Fibroblast of skin of left quadriceps (primary cell): ENCODE results near the gene ZBTB39.
"Not testable (repeated sequence)": the region's sequence is repeated elsewhere in the genome, so short reads cannot be mapped to it uniquely, and the experiment has no call there.

Source experiments
- DNase-seq, 2 experiments: peaks; one replicate each; pipeline ENCODE4 v3.0.0-alpha.2; 2013; ENCODE audit warnings: low read depth in 2 of 2

Gene ZBTB39

DNA sequence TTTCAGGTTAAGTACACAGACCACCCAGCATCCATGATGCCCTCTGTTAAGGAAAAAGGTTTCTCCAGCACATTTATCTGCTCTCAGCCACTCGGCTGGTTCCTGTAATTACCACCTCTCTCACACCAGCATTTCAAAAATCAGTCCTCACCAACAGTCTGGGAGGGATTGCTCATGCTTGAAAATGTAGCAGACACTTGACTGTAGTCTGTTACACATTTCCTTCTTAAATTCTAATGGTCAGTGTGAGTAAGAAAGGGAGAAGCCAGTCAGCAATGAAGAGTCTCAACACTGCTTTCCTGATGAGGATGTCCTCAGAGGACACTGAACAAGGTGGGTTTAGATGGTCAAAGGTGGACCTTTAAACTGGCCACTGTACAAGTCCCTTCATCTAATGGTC lies 6.0 kb downstream of the ZBTB39 start:
- no peak for DNase-seq

GRCh38 chr12:56999456-56999855 lies 6.9 kb downstream of the ZBTB39 start:
- DNase-seq, result no peak

- no peak for DNase-seq
Measured at GRCh38 chr12:56998981-56999380, 7.4 kb downstream of the ZBTB39 start.

- DNase-seq, result no peak
Measured at GRCh38 chr12:56998316-56998715, 8.0 kb downstream of the ZBTB39 start.

DNA sequence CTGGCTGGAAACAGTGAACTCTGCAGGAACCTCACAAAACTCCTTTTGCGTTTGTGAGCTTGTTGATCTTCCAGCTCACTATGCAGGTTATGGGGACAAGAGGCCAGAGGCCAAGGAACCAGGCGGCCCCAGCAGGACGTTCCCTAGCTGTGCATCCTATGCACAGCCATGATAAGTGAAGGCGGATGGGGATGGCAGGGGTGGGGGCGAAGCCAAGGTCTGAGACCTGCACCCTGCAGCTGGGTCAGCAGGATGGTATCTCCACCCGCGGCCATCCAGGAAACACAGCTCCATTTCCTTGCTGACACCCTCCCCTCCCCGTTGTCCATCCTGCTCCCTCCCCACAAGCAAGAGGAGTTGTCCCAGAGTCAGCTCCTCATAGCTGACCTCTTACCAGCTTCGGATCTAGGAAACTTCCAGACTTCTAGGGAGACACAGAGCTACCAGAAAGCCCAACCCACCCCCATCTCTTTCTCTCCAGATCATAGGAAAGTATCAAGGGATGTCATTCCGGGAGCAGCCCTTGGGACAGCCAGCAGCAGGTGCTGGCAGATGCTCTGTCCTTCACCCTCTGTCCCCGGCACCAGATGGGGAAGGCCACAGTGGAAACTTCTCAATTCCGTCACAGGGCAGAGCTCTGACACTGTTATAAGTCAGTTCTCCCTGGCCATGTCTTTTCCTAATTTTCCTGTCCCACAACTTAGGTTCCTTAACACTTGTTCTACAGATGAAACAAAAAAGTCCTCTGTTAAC lies 9.4 kb downstream of the ZBTB39 start:
- no peak for DNase-seq

- no peak for DNase-seq
Measured at GRCh38 chr12:56995930-56996496, 10.3 kb downstream of the ZBTB39 start.

GRCh38 chr12:56995201-56995929 lies 11.0 kb downstream of the ZBTB39 start:
- DNase-seq, result no peak

DNA sequence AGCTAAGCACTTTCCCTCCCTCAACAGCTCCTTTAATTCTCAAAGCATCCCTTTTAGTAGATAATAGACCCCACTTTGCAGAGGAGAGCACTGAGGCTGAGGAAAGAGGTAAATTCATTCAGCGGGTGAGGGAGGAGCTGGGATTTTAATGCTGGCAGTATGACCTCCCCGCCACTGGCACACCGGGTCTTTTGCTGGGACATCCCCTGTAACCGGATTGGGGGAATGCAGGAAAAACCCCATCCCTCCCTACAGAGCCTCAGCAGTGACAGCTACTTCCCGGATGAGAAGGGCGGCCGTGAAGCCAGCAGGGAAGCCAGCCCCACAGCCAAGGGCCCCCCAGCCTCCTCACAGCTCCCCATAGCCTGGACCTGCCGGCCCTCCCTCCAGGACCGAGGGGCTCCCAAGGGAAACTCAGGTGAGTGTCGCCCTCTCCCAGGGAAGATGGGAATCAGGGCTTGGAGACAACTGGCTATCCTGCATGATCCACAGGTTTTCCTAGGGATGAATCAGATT lies 12.1 kb downstream of the ZBTB39 start:
- DNase-seq, result no peak

GRCh38 chr12:56993346-56993745 lies 13.0 kb downstream of the ZBTB39 start:
- no peak for DNase-seq

DNA sequence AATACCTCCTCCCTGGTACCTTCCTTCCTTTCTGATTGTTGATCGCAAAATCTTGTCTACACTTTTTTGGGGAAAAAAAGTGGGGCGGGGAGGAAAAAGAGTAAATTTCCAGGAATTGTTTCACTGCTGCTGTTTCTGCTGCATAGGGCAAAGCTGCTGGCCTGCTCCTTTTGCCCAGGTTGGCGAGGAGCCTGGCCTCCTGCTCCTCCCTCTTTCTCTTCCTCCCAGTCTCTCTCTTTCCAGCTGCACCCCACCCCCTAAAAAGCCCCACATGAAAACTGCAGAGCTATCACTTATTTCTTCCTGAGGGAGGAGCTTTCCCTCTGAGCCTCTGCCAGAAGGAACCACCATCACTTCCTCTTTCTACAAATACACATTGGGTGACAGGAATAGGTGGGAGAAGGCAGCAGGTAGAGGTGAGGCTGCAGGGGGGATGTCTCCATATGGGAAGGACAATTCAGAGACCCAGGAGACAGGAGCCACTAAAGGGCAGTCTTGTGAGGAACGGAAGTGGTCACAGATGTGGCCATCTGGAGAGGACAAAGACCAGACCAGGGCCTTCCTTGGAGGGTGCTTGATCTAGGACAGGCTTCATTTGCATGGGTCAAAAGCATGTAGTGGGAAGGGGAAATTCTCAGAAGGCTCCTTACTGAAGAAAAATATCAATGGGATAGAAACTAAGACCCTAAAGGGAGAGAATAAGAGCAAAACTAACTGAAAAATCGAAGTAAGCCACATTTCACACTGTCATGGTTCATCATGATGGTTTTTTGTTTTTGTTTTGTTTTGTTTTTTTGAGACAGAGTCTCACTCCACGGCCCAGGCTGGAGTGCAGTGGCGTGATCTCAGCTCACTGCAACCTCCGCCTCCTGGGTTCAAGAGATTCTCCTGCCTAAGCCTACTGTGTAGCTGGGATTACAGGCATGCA lies 14.8 kb downstream of the ZBTB39 start:
- DNase-seq, result no peak

- DNase-seq, result no peak
Measured at GRCh38 chr12:56990648-56991318, 15.6 kb downstream of the ZBTB39 start.

DNA sequence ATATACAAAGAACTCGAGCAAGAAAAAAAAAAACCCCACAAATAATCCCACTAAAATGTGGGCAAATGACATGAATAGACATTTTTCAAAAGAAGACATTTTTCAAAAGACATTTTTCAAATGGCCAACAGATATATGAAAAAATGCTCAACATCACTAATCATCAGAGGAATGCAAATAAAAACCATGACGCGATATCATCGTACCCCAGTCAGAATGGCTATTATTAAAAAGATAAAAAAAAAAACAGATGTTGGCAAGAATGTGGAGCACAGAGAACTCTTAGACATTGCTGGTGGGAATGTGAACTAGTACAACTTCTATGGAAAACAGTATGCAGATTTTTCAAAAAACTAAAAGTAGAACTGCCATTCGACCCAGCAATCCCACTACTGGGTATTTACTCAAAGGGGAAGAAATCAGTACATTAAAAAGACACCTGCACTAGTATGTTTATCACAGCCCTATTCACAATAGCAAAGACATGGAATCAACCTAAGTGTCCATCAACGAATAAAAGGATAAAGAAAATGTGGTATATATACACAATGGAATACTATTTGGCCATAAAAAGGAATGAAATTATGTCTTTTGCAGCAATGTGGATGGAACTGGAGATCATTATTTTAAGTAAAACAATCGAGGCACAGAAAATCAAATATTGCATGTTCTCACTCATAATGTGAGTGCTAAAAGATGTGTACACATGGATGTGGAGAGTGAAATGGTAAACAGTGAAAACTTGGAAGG lies 16.3 kb downstream of the ZBTB39 start:
- no peak for DNase-seq

DNA sequence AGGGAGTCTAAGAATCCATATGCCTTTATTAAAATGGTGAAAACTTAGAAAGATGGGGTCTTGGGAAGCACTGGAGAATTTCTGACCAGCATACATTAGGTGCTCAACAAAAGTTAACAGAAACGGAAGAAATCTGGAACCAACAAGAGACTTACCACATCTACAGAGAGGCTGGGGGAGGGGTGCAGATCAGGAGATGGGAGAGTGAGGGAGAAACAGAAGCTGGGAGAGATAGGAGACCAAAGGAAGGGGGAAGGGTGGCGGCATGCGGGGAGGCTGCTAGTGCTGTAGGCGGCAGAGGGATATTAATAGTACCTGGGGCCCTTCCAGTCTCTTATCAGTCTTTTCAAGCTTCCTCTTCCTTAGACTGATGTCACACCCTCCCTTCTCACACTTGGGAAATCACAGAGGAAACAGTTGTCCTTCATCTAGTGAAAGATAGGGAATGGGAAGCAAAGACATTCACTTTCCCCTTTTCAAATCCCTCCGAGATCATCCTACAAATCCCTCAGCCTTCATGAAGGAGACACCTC lies 18.1 kb downstream of the ZBTB39 start:
- DNase-seq, result no peak

GRCh38 chr12:56987551-56988053 lies 18.7 kb downstream of the ZBTB39 start:
- peak; percentile 35 to 39 for DNase-seq

- no peak for DNase-seq
Measured at GRCh38 chr12:56987011-56987410, 19.3 kb downstream of the ZBTB39 start.

DNA sequence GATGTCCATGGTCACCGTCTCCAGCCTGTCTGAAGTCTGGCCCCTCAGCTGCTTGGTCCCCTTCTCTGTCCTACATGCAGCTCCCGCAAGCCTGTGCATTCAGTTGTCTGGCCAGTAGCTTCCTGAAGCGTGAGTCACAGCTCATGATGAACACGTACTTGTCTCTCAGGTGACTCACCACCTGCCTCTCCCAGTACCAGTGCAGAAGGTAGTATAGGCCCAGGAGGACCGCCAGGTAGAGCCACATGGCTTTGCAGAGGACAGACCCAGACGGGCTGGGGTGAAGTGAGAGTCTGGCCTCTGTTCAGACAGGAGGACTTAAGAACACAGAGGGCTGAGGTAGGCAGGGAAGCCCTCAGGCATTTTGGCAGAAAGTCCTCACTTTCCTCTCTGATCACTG lies 20.6 kb downstream of the ZBTB39 start:
- not testable (repeated sequence) for DNase-seq

GRCh38 chr12:56983386-56983785 lies 23.0 kb downstream of the ZBTB39 start:
- DNase-seq, result no peak

GRCh38 chr12:56982578-56983236 lies 23.6 kb downstream of the ZBTB39 start:
- not testable (repeated sequence) for DNase-seq

DNA sequence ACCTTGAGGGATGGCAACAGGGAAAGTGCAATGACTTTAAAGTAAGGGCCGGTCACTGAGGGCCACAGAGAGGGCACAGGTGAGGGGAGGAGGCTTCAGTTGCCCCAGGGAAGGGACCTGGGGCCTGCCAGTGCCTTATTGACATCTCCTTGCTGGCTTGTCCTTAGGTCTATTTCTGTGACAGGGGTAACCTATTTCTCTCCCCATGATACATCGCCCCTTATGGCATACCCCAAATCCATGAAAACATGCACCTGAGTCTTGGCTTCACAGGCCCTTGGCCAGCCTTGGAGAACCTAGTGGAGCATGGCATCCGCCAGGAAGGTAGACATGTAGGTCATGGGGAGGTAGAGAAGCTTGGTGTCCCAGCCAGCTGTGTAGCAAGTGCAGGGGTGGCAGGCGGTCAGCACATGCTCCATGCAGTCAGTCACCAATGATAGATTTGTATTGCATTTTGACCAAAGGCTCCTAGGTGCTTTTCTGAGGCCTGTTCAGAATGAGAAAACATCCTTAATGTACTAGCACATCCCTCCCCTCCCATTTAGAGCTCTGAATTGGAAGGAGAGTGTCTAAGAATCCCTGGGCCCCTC lies 25.3 kb downstream of the ZBTB39 start:
- no peak for DNase-seq
